ENCODE results near the gene SCGN.

Gene SCGN

DNA sequence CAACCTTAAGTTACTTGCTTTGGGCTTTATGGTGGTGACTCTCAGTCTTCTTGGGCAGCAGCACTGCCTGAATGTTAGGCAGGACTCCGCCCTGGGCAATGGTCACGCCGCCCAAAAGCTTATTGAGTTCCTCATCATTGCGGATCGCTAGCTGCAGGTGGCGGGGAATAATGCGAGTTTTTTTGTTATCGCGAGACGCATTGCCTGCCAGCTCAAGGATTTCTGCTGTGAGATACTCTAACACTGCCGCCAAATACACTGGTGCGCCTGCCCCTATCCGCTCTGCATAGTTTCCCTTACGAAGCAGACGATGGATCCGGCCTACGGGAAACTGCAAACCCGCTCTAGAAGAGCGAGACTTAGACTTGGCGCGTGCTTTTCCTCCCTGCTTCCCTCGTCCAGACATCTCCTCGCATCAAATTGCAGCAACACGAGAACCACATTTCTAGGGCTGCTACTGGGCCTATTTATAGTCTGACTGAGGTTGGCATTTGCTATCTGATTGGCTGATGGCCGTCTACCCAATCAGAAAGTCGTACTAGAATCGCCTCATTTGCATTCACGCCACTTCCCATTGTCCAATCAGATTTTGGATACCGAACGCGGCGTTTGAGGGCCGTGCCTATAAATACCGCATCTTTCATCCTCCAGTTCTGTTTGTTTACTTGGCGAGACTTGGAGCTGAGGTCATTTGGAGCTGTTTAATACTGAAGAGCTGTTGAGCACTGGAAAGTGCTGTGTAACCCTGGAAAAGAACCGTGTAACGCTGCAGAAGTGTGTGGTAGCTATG is 74.3 kb downstream of the SCGN start:
- Histone ChIP-seq H3K9me3 (ENCODE audit: control insufficient read depth, low read length) (no peaks in the 10 kb centered on the region), H3K36me3 (ENCODE audit: control insufficient read depth, insufficient read depth, low read length) (no peaks in the 10 kb centered on the region), H3K27ac (ENCODE audit: low read depth, low read length, severe bottlenecking) (no peak overlapping the region), H3K4me1 (ENCODE audit: control insufficient read depth, insufficient read depth, low read length, poor library complexity, severe bottlenecking) (no peaks in the 10 kb centered on the region), H3K4me3 (ENCODE audit: extremely low read depth, insufficient read depth, low read length, poor library complexity, severe bottlenecking) (no peak overlapping the region)
- WGBS, 2 experiments (ENCODE audit: insufficient coverage in 2 of 2) = 92 to 97% methylated on average over 32 to 36 of the region's 37 CpGs

DNA sequence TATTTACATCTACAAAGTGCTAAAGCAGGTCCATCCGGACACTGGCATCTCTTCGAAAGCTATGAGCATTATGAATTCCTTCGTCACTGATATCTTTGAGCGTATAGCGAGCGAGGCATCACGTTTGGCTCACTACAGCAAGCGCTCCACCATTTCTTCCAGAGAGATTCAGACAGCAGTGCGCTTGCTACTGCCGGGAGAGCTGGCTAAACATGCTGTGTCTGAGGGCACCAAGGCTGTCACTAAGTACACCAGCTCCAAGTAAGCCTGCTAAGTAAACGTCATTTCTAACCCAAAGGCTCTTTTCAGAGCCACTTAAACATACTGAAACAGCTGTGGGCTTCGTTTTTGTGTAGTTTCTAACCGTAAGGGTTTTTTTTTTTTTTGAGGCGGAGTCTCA is 75.0 kb downstream of the SCGN start:
- WGBS, 2 experiments (ENCODE audit: insufficient coverage in 2 of 2) = 91 to 94% methylated on average over 13 to 14 of the region's 14 CpGs
- Histone ChIP-seq H3K4me3 (ENCODE audit: extremely low read depth, insufficient read depth, low read length, poor library complexity, severe bottlenecking) (no peak overlapping the region), H3K36me3 (ENCODE audit: control insufficient read depth, insufficient read depth, low read length) (no peaks in the 10 kb centered on the region), H3K27ac (ENCODE audit: low read depth, low read length, severe bottlenecking) (no peak overlapping the region), H3K9me3 (ENCODE audit: control insufficient read depth, low read length) (no peaks in the 10 kb centered on the region), H3K4me1 (ENCODE audit: control insufficient read depth, insufficient read depth, low read length, poor library complexity, severe bottlenecking) (no peaks in the 10 kb centered on the region)

DNA sequence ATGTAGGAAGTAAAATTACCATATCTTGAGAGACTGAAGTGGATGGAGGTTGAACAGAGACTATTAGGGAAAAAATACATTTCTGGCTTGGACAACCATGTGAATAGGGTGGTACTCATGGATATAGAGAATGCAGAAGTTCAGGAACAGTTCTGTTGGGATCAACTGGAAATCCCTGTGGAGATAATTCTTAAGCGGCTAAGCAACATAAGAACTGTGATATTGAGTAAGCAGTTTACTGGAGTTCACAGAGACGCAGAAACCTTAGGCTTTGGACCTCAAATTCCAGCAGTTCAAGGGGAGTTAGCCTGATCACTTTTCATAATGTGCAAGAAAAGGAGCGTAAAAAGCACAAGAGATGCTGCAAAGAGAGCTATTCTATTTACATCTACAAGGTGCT is 78.9 kb downstream of the SCGN start:
- Histone ChIP-seq H3K9me3 (ENCODE audit: control insufficient read depth, low read length) (no peaks in the 10 kb centered on the region), H3K4me3 (ENCODE audit: extremely low read depth, insufficient read depth, low read length, poor library complexity, severe bottlenecking) (no peak overlapping the region), H3K36me3 (ENCODE audit: control insufficient read depth, insufficient read depth, low read length) (no peaks in the 10 kb centered on the region), H3K27ac (ENCODE audit: low read depth, low read length, severe bottlenecking) (no peak overlapping the region), H3K4me1 (ENCODE audit: control insufficient read depth, insufficient read depth, low read length, poor library complexity, severe bottlenecking) (no peaks in the 10 kb centered on the region)
- 89 to 90% methylated on average over 3 of the region's 3 CpGs for WGBS, 2 experiments (ENCODE audit: insufficient coverage in 2 of 2)

- WGBS, 2 experiments (ENCODE audit: insufficient coverage in 2 of 2) = 92 to 95% methylated on average over 15 of the region's 15 CpGs
- no peak overlapping the region for H3K27ac ChIP-seq (ENCODE audit: low read depth, low read length, severe bottlenecking)
These were observed 79.7 kb downstream of the SCGN start for GRCh38 chr6:25731721-25732120.

GRCh38 chr6:25732468-25733198 is 80.6 kb downstream of the SCGN start:
- Histone ChIP-seq H3K27ac (ENCODE audit: low read depth, low read length, severe bottlenecking) (no peak overlapping the region), H3K4me1 (ENCODE audit: control insufficient read depth, insufficient read depth, low read length, poor library complexity, severe bottlenecking) (no peaks in the 10 kb centered on the region), H3K9me3 (ENCODE audit: control insufficient read depth, low read length) (peaks cover 9% of the 10 kb centered on the region), H3K4me3 (ENCODE audit: extremely low read depth, insufficient read depth, low read length, poor library complexity, severe bottlenecking) (no peak overlapping the region), H3K36me3 (ENCODE audit: control insufficient read depth, insufficient read depth, low read length) (no peaks in the 10 kb centered on the region)
- WGBS, 2 experiments (ENCODE audit: insufficient coverage in 2 of 2) = 87 to 93% methylated on average over 28 to 29 of the region's 30 CpGs

More at GRCh38 chr6:25731721-25732120, 79.7 kb downstream of the SCGN start:
- no peaks in the 10 kb centered on the region for H3K4me1 ChIP-seq (ENCODE audit: control insufficient read depth, insufficient read depth, low read length, poor library complexity, severe bottlenecking)
- H3K4me3 ChIP-seq (ENCODE audit: extremely low read depth, insufficient read depth, low read length, poor library complexity, severe bottlenecking) = no peak overlapping the region
- no peaks in the 10 kb centered on the region for H3K36me3 ChIP-seq (ENCODE audit: control insufficient read depth, insufficient read depth, low read length)
- H3K9me3 ChIP-seq (ENCODE audit: control insufficient read depth, low read length) = peaks cover under 1% of the 10 kb centered on the region

DNA sequence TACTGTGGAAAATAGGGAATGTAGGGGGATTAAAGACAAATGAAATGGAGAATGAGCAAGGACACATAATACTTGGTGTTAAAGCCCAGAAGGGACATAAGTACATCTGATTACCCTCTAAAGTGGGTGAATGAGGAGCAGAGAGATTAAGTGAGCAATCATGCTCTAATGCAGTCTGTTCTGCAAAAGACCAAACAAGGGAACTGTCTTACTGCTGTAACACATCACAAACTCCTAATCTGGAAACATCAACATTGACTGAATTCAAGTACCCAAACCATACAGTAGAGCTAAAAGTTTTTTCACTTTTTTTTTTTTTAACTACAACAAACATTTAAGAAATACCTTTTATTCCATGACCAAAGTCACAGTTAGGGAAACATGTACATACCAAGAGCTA is 83.2 kb downstream of the SCGN start:
- peaks cover 9% of the 10 kb centered on the region for H3K9me3 ChIP-seq (ENCODE audit: control insufficient read depth, low read length)
- no peaks in the 10 kb centered on the region for H3K4me1 ChIP-seq (ENCODE audit: control insufficient read depth, insufficient read depth, low read length, poor library complexity, severe bottlenecking)
- no peak overlapping the region for H3K27ac ChIP-seq (ENCODE audit: low read depth, low read length, severe bottlenecking)
- H3K4me3 ChIP-seq (ENCODE audit: extremely low read depth, insufficient read depth, low read length, poor library complexity, severe bottlenecking) = no peak overlapping the region
- H3K36me3 ChIP-seq (ENCODE audit: control insufficient read depth, insufficient read depth, low read length) = no peaks in the 10 kb centered on the region

- no peaks in the 10 kb centered on the region for H3K36me3 ChIP-seq (ENCODE audit: control insufficient read depth, insufficient read depth, low read length)
- no peak overlapping the region for H3K27ac ChIP-seq (ENCODE audit: low read depth, low read length, severe bottlenecking)
- no peaks in the 10 kb centered on the region for H3K9me3 ChIP-seq (ENCODE audit: control insufficient read depth, low read length)
- no peaks in the 10 kb centered on the region for H3K4me1 ChIP-seq (ENCODE audit: control insufficient read depth, insufficient read depth, low read length, poor library complexity, severe bottlenecking)
- H3K4me3 ChIP-seq (ENCODE audit: extremely low read depth, insufficient read depth, low read length, poor library complexity, severe bottlenecking) = no peak overlapping the region
These were observed 91.9 kb downstream of the SCGN start for GRCh38 chr6:25743868-25744267.

DNA sequence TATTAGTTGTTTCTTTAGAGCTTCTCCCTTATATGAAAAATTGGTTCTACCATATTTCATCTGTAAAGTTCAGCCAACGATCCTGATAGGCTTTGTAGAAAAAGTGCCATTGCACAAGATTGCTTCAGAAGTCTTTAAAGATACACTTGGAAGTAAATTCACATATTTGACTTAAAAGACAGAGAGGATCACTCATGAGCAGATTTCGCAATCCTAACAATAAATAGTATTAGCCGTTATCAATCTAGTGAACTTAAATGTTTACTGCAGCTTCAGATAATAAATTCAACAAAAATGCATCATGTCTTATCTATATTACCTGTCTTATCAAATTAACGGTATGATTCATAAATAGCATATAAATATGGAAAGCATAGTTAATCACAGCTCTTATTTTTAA is 93.8 kb downstream of the SCGN start:
- Histone ChIP-seq H3K36me3 (ENCODE audit: control insufficient read depth, insufficient read depth, low read length) (no peaks in the 10 kb centered on the region), H3K4me3 (ENCODE audit: extremely low read depth, insufficient read depth, low read length, poor library complexity, severe bottlenecking) (no peak overlapping the region), H3K27ac (ENCODE audit: low read depth, low read length, severe bottlenecking) (no peak overlapping the region), H3K9me3 (ENCODE audit: control insufficient read depth, low read length) (no peaks in the 10 kb centered on the region), H3K4me1 (ENCODE audit: control insufficient read depth, insufficient read depth, low read length, poor library complexity, severe bottlenecking) (no peaks in the 10 kb centered on the region)
- 94% methylated on average over 2 of the region's 4 CpGs; no CpG with 5 or more reads in 1 of the 2 experiments for WGBS, 2 experiments (ENCODE audit: insufficient coverage in 2 of 2)

DNA sequence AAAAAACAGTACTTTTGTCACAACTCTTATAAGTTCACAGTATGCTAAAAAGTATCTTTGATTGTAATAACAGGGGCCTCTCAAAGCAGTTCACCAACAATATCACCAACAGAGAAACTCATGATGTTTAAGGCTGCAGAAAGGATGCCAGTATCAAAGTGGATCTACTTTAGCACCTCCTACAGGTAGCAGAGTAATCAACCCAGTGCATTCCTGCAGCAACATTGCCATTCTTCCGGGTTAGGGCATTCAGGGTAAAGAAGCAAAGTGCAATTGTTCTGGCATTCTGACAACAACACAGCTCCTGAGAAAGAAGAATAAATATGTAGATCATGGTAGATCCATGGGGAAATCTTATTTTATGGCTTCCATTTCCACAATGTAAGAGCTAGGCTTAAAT is 95.0 kb downstream of the SCGN start:
- Histone ChIP-seq H3K9me3 (ENCODE audit: control insufficient read depth, low read length) (no peaks in the 10 kb centered on the region), H3K4me3 (ENCODE audit: extremely low read depth, insufficient read depth, low read length, poor library complexity, severe bottlenecking) (no peak overlapping the region), H3K36me3 (ENCODE audit: control insufficient read depth, insufficient read depth, low read length) (no peaks in the 10 kb centered on the region), H3K27ac (ENCODE audit: low read depth, low read length, severe bottlenecking) (no peak overlapping the region), H3K4me1 (ENCODE audit: control insufficient read depth, insufficient read depth, low read length, poor library complexity, severe bottlenecking) (no peaks in the 10 kb centered on the region)
- WGBS, 2 experiments (ENCODE audit: insufficient coverage in 2 of 2) = 80% methylated on average over 1 of the region's 1 CpG; no CpG with 5 or more reads in 1 of the 2 experiments

- Histone ChIP-seq H3K4me3 (ENCODE audit: extremely low read depth, insufficient read depth, low read length, poor library complexity, severe bottlenecking) (no peak overlapping the region), H3K9me3 (ENCODE audit: control insufficient read depth, low read length) (no peaks in the 10 kb centered on the region), H3K27ac (ENCODE audit: low read depth, low read length, severe bottlenecking) (no peak overlapping the region), H3K36me3 (ENCODE audit: control insufficient read depth, insufficient read depth, low read length) (no peaks in the 10 kb centered on the region), H3K4me1 (ENCODE audit: control insufficient read depth, insufficient read depth, low read length, poor library complexity, severe bottlenecking) (no peaks in the 10 kb centered on the region)
- WGBS, 2 experiments (ENCODE audit: insufficient coverage in 2 of 2) = no CpG with 5 or more reads among the region's 2 CpGs
These were observed 95.5 kb downstream of the SCGN start for GRCh38 chr6:25747477-25747876.

- no peaks in the 10 kb centered on the region for H3K4me1 ChIP-seq (ENCODE audit: control insufficient read depth, insufficient read depth, low read length, poor library complexity, severe bottlenecking)
- no peak overlapping the region for H3K27ac ChIP-seq (ENCODE audit: low read depth, low read length, severe bottlenecking)
- no peak overlapping the region for H3K4me3 ChIP-seq (ENCODE audit: extremely low read depth, insufficient read depth, low read length, poor library complexity, severe bottlenecking)
- H3K36me3 ChIP-seq (ENCODE audit: control insufficient read depth, insufficient read depth, low read length) = no peaks in the 10 kb centered on the region
- no peaks in the 10 kb centered on the region for H3K9me3 ChIP-seq (ENCODE audit: control insufficient read depth, low read length)
These were observed 96.0 kb downstream of the SCGN start for GRCh38 chr6:25748049-25748448.
